Breast epithelium (tissue), 4 donors: Measurements from ENCODE around the gene LUZP1. TPM values are rescaled to one million over a fixed set of nuclear protein-coding genes. Genes with fewer than 3 reads are reported as not detected.
A peak's percentile ranks its signal among the peaks of the same experiment; 100 is the strongest.

ENCODE experiments used
- DNase-seq, 2 donors: peaks; one replicate each; pipeline ENCODE4 v3.0.0-alpha.2; 2019; ENCODE audit warnings: low spot score in 2 of 2
- H3K27ac ChIP-seq, 2 donors: fragments of 200-600 bp; sonication (generic) in 1 of 2; one replicate each; pipeline ENCODE4 v1.5.1; 2016 to 2019; ENCODE audit warnings: mild to moderate bottlenecking in 1 of 2
- H3K27me3 ChIP-seq, 2 donors: fragments of 200-600 bp; sonication (generic) in 1 of 2; one replicate each; pipeline versions ENCODE4 v1.5.1 to v1.6.0; 2017 to 2019; ENCODE audit warnings: control low read depth in 1 of 2, mild to moderate bottlenecking in 1 of 2
- H3K36me3 ChIP-seq: fragments of 200-600 bp; one replicate; pipeline ENCODE4 v1.5.1; 2019
- H3K4me1 ChIP-seq, 2 donors: fragments of 200-600 bp; sonication (generic); one replicate each; pipeline ENCODE4 v1.5.1; 2016 to 2019; ENCODE audit warnings: control low read depth in 1 of 2
- H3K4me3 ChIP-seq, 3 donors: fragments of 200-600 bp; sonication (generic); 1 replicate in 2 of 3; 2 replicates in 1 of 3; pipeline ENCODE4 v1.5.1; 2016 to 2019; ENCODE audit warnings: mild to moderate bottlenecking in 3 of 3, moderate library complexity in 2 of 3
- H3K9me3 ChIP-seq, 2 donors: fragments of 200-600 bp; sonication (generic) in 1 of 2; one replicate each; pipeline ENCODE4 v1.5.1; 2016 to 2019; ENCODE audit warnings: control low read depth in 1 of 2
- POLR2A ChIP-seq: fragments of 450-650 bp; IDR thresholded peaks from one replicate; pipeline ENCODE4 v1.6.1; 2016; ENCODE audit warnings: antibody characterized with exemption, mild to moderate bottlenecking, moderate library complexity
- POLR2AphosphoS5 ChIP-seq, 3 donors: sonication (generic); formaldehyde crosslinking; IDR thresholded peaks; one replicate each; pipeline ENCODE4 v1.6.1; 2017; ENCODE audit warnings: antibody characterized with exemption in 3 of 3
- intact Hi-C: fragments of 100-400 bp; cut with DNase I; formaldehyde crosslinking; loops from one replicate; pipeline ENCODE4 v1.15.1; 2023; ENCODE audit warnings: low total_unique reads
- total RNA-seq, 3 donors: library from RNA; depleted of rRNA; stranded (reverse); fragments of >200 nt; gene quantifications; one replicate each; pipeline ENCODE4 v1.1.0, GENCODE V29; 2016
- TF ChIP-seq, protein P1 (sequence below), 3 donors: fragments of 450-650 bp; IDR thresholded peaks; one replicate each; pipeline ENCODE4 v1.5.1; 2016 to 2017; ENCODE audit warnings: antibody characterized with exemption in 3 of 3, mild to moderate bottlenecking in 3 of 3, moderate library complexity in 3 of 3

The LUZP1 gene
- total RNA-seq, 3 donors from 2014 or later = 21.0 to 26.6 (median 24.6) TPM

DNA sequence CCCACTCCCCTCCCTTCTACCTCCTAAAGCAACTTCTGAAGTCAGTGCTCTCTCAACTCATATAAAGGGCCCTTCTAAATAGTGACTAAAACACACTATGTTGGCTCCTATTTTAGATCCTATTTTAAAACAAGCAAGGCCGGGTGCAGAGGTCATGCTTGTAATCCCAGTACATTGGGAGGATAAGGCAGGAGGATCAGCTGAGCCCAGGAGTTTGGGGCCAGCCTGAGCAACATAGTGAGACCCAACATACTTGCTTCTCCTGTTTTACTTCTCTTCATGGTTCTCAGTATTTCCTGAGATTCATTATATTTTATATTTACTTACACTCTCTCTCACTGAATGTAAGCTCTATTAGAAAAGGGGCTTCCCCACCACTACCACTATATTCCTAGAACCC, 42.5 kb downstream of the LUZP1 start:
- H3K4me1 ChIP-seq = peaks cover 3 to 6% of the 10 kb centered on the region in 2 donors
- H3K36me3 ChIP-seq = no peaks in the 10 kb centered on the region
- TF ChIP-seq POLR2AphosphoS5 (IDR thresholded peaks at IDR 0.05) (no peak), POLR2A (no peak)
- TF ChIP-seq, protein P1, sequence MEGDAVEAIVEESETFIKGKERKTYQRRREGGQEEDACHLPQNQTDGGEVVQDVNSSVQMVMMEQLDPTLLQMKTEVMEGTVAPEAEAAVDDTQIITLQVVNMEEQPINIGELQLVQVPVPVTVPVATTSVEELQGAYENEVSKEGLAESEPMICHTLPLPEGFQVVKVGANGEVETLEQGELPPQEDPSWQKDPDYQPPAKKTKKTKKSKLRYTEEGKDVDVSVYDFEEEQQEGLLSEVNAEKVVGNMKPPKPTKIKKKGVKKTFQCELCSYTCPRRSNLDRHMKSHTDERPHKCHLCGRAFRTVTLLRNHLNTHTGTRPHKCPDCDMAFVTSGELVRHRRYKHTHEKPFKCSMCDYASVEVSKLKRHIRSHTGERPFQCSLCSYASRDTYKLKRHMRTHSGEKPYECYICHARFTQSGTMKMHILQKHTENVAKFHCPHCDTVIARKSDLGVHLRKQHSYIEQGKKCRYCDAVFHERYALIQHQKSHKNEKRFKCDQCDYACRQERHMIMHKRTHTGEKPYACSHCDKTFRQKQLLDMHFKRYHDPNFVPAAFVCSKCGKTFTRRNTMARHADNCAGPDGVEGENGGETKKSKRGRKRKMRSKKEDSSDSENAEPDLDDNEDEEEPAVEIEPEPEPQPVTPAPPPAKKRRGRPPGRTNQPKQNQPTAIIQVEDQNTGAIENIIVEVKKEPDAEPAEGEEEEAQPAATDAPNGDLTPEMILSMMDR (IDR thresholded peaks at IDR 0.05) = no peak
- intact Hi-C loops = loop anchor here (5.0 kb wide), 1 partner anchor 1534 kb away; no protein-coding TSS in a partner anchor
- H3K27me3 ChIP-seq = no peaks in the 10 kb centered on the region
- H3K27ac ChIP-seq = no peak overlapping the region
- DNase-seq = no peak
- no peaks in the 10 kb centered on the region for H3K9me3 ChIP-seq
- no peak overlapping the region for H3K4me3 ChIP-seq

DNA sequence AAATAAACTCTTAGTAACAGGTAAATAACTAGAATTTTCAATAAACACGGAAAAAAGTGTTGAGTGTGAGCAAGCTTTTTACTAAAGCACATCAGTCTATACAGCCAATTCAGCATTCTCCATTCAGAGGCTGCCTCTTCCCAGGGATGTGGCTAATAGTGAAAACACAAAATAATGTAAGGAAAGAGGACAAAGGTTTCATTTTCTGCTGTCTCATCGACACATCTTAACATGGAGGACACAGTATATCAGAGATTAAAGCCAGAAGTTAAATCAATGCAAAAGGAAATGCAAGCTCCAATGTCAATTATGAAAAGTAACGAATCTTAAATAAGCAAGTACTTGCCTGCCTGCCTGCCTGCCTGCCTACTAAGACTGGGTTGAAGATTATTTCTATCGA, 43.2 kb downstream of the LUZP1 start:
- H3K36me3 ChIP-seq = no peaks in the 10 kb centered on the region
- TF ChIP-seq, protein P1 (IDR thresholded peaks at IDR 0.05) = no peak
- TF ChIP-seq POLR2AphosphoS5 (IDR thresholded peaks at IDR 0.05) = no peak
- no peak for TF ChIP-seq POLR2A
- intact Hi-C loops = loop anchor here (5.0 kb wide), 1 partner anchor 1533 kb away; no protein-coding TSS in a partner anchor
- H3K4me1 ChIP-seq = peaks cover 3 to 6% of the 10 kb centered on the region in 2 donors
- no peak for DNase-seq
- no peak overlapping the region for H3K27ac ChIP-seq
- no peak overlapping the region for H3K4me3 ChIP-seq
- H3K27me3 ChIP-seq = no peaks in the 10 kb centered on the region
- H3K9me3 ChIP-seq = no peaks in the 10 kb centered on the region

DNA sequence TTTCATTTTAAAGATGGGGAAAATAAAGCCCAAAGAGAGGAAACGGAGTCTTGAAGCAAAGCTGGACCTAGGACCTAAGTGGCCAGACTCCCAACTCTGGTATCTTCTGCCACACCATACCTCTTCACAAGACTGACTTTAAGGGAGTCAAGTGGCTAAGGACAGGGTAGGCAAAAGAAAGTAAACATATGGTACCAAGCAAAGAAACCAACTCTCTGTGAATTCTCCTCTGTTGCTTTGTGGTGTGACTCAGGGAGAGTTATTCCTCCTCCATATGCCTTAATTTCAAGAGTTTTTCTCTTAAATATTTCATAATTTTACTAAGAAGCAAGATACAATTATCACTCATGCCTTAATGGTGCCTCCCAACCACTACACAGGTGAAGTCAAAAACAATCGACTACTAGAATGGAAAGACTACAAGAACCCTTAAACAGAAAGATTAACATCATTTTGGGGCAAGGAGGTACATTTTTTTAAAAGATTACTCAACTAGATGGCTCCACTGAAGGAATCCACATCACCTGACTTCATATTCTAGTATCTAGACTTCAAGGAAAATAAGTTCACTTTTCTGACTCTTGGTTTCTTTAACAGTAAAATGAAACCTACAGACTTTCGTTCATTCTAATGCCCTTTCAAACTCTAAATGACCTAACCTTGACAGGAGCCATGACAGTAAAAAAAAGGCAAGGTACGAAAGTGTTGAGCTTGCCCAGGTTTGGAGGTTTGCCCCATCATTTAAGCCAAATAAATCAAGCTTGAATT, 44.2 kb downstream of the LUZP1 start:
- peaks cover 3 to 6% of the 10 kb centered on the region in 2 donors for H3K4me1 ChIP-seq
- H3K4me3 ChIP-seq = no peak overlapping the region
- H3K27ac ChIP-seq = no peak overlapping the region
- no peak for TF ChIP-seq POLR2AphosphoS5 (IDR thresholded peaks at IDR 0.05)
- TF ChIP-seq, protein P1 (IDR thresholded peaks at IDR 0.05) = no peak
- TF ChIP-seq POLR2A = no peak
- intact Hi-C loops = loop anchor here (5.0 kb wide), 1 partner anchor 1532 kb away; no protein-coding TSS in a partner anchor
- no peaks in the 10 kb centered on the region for H3K9me3 ChIP-seq
- DNase-seq = no peak
- no peaks in the 10 kb centered on the region for H3K27me3 ChIP-seq
- H3K36me3 ChIP-seq = no peaks in the 10 kb centered on the region

DNA sequence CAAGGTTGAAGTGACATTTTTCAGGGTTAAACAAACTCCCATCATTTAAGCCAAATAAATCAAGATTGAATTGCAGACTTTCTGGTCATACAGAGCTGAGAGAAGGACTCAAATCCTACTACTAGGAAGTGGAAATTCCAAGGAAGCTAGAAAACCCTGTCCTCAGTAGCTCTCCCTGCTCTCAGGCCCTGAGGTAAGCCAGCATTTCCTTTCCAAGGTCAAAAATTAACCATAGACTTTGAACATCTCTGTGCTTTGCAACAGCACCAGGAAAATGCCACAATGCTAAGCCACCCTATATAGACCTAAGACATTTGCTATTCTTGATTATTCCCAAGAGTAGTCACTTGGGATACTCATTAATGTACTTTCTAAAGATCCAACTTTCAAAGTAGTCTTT, 45.1 kb downstream of the LUZP1 start:
- intact Hi-C loops = no loop called here
- TF ChIP-seq, protein P1 (IDR thresholded peaks at IDR 0.05) = no peak
- no peak for TF ChIP-seq POLR2A
- no peak for TF ChIP-seq POLR2AphosphoS5 (IDR thresholded peaks at IDR 0.05)

DNA sequence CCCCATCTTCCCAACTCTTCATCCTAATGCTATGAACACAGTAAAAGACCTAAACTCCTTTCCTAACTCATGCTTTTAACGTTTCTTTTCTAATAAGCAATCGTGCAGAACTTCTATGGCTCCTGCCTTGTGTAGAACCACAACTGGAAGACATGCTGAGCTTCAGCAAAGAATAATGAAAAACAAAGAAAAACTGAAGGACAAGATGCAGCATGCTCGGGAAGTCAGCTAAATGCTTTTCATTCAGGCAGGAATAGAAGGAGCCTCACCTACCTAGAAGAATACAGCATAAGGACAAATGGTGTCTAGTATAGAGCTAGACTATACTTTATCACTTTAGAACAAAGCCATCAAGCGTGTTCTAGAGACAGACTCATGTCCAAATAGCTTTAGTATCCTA, 45.9 kb downstream of the LUZP1 start:
- intact Hi-C loops = no loop called here
- Histone ChIP-seq H3K36me3 (no peaks in the 10 kb centered on the region), H3K4me1 (peaks cover 3 to 6% of the 10 kb centered on the region in 2 donors), H3K9me3 (no peaks in the 10 kb centered on the region), H3K27ac (peak overlapping the region; percentile 26 to 52), H3K4me3 (no peak overlapping the region), H3K27me3 (no peaks in the 10 kb centered on the region)
- TF ChIP-seq POLR2AphosphoS5 (IDR thresholded peaks at IDR 0.05) = no peak
- TF ChIP-seq POLR2A = no peak
- TF ChIP-seq, protein P1 (IDR thresholded peaks at IDR 0.05) = no peak
- DNase-seq = no peak

More for the DNA sequence above, 45.1 kb downstream of the LUZP1 start:
- Histone ChIP-seq H3K4me1 (peaks cover 3 to 6% of the 10 kb centered on the region in 2 donors), H3K27me3 (no peaks in the 10 kb centered on the region), H3K4me3 (no peak overlapping the region), H3K9me3 (no peaks in the 10 kb centered on the region), H3K36me3 (no peaks in the 10 kb centered on the region), H3K27ac (no peak overlapping the region)
- DNase-seq = no peak
